ENCODE measurements around the gene CFAP20.

- TF ChIP-seq EZH2 (IDR thresholded peaks at IDR 0.05) (no peak), ZNF274 (IDR thresholded peaks at IDR 0.05; ENCODE audit: low read depth, low read length) (no peak), CEBPB (IDR thresholded peaks at IDR 0.05; ENCODE audit: low read depth) (no peak), MAX (IDR thresholded peaks at IDR 0.05) (no peak), POLR2AphosphoS5 (IDR thresholded peaks at IDR 0.05; ENCODE audit: low read depth, low read length) (no peak), EGR1 (IDR thresholded peaks at IDR 0.05; ENCODE audit: low read depth) (no peak), SIN3A (IDR thresholded peaks at IDR 0.05; ENCODE audit: low read depth) (no peak), POLR2A (IDR thresholded peaks at IDR 0.05; ENCODE audit: borderline replicate concordance, extremely low read depth, insufficient read depth, insufficient read length) (no peak), ZFX (IDR thresholded peaks at IDR 0.05) (no peak), EZH2phosphoT487 (IDR thresholded peaks at IDR 0.05; ENCODE audit: borderline replicate concordance) (no peak), ATF3 (IDR thresholded peaks at IDR 0.05) (no peak)
- TF ChIP-seq, protein P1, sequence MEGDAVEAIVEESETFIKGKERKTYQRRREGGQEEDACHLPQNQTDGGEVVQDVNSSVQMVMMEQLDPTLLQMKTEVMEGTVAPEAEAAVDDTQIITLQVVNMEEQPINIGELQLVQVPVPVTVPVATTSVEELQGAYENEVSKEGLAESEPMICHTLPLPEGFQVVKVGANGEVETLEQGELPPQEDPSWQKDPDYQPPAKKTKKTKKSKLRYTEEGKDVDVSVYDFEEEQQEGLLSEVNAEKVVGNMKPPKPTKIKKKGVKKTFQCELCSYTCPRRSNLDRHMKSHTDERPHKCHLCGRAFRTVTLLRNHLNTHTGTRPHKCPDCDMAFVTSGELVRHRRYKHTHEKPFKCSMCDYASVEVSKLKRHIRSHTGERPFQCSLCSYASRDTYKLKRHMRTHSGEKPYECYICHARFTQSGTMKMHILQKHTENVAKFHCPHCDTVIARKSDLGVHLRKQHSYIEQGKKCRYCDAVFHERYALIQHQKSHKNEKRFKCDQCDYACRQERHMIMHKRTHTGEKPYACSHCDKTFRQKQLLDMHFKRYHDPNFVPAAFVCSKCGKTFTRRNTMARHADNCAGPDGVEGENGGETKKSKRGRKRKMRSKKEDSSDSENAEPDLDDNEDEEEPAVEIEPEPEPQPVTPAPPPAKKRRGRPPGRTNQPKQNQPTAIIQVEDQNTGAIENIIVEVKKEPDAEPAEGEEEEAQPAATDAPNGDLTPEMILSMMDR (IDR thresholded peaks at IDR 0.05 in 2 of 3, conservative IDR thresholded peaks at IDR 0.05 in 1 of 3; ENCODE audit: borderline replicate concordance in 1 of 3, insufficient read depth in 1 of 3, low read depth in 2 of 3, low read length in 2 of 3), result no peak
- TF ChIP-seq, protein P2, sequence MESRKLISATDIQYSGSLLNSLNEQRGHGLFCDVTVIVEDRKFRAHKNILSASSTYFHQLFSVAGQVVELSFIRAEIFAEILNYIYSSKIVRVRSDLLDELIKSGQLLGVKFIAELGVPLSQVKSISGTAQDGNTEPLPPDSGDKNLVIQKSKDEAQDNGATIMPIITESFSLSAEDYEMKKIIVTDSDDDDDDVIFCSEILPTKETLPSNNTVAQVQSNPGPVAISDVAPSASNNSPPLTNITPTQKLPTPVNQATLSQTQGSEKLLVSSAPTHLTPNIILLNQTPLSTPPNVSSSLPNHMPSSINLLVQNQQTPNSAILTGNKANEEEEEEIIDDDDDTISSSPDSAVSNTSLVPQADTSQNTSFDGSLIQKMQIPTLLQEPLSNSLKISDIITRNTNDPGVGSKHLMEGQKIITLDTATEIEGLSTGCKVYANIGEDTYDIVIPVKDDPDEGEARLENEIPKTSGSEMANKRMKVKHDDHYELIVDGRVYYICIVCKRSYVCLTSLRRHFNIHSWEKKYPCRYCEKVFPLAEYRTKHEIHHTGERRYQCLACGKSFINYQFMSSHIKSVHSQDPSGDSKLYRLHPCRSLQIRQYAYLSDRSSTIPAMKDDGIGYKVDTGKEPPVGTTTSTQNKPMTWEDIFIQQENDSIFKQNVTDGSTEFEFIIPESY (IDR thresholded peaks at IDR 0.05; ENCODE audit: extremely low read depth, insufficient replicate concordance, low read length), result no peak
- TF ChIP-seq, protein P3, sequence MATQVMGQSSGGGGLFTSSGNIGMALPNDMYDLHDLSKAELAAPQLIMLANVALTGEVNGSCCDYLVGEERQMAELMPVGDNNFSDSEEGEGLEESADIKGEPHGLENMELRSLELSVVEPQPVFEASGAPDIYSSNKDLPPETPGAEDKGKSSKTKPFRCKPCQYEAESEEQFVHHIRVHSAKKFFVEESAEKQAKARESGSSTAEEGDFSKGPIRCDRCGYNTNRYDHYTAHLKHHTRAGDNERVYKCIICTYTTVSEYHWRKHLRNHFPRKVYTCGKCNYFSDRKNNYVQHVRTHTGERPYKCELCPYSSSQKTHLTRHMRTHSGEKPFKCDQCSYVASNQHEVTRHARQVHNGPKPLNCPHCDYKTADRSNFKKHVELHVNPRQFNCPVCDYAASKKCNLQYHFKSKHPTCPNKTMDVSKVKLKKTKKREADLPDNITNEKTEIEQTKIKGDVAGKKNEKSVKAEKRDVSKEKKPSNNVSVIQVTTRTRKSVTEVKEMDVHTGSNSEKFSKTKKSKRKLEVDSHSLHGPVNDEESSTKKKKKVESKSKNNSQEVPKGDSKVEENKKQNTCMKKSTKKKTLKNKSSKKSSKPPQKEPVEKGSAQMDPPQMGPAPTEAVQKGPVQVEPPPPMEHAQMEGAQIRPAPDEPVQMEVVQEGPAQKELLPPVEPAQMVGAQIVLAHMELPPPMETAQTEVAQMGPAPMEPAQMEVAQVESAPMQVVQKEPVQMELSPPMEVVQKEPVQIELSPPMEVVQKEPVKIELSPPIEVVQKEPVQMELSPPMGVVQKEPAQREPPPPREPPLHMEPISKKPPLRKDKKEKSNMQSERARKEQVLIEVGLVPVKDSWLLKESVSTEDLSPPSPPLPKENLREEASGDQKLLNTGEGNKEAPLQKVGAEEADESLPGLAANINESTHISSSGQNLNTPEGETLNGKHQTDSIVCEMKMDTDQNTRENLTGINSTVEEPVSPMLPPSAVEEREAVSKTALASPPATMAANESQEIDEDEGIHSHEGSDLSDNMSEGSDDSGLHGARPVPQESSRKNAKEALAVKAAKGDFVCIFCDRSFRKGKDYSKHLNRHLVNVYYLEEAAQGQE (IDR thresholded peaks at IDR 0.05; ENCODE audit: low read depth), result no peak
These were observed 9.7 kb upstream of the CFAP20 start for GRCh38 chr16:58138852-58139251.

Data from HCT116 (cell line).